Vein endothelial cell (primary cell): ENCODE data around the gene RSAD1. TPM values are rescaled to one million over a fixed set of nuclear protein-coding genes. Genes with fewer than 3 reads are reported as not detected.

ENCODE experiments used
- total RNA-seq: library from RNA; depleted of rRNA; stranded (reverse); fragments of >200 nt; gene quantifications from 2 replicates; pipeline ENCODE4 v1.2.3, GENCODE V29; 2012

The RSAD1 gene
- 24.9 and 28.4 TPM in 2 replicates for total RNA-seq

DNA sequence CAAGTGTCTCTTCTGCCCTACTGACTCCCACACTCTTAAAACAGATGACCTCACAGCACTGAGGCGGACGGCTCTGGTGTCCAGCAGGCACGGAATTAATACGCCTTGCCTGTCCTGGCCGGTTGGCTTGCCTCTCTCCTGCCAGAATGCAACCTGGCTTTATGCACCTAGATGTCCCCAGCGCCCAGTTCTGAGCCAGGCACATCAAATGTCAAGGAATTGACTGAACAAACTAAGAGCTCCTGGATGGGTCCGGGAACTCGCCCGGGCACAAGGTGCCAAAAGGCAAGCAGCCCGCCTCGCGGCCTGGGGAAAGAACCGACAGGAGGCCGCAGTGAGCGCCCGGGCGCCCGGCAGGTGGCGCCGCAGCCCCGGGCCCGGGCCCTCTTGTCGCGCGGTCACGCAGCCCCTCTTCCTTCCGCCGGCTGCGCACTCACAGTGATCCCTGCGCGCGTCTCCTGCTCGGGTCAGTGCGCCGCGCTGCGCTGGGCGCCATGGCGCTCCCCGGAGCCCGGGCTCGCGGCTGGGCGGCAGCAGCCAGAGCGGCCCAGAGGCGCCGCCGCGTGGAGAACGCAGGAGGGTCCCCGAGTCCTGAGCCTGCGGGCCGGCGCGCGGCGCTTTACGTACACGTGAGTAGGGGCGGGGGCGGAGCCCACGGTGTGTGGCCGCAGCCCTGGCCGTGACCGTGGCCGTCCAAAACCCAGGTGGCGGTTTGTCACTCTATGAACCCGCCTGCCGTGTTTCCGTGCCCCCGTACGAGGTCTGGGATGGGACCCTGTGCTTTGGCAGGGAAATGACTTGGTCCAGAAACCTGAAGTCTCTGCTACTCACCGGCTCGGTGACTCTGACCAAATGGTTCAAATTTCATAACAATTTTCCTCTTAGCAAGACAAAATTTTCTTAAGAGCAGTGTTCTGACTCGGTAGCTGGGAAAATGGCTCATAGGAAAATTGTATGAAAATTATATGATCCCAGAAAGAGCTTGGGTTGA lies at the start of gene RSAD1:
RSAD1 (plus strand) TSS at position 470 of the 991 bp plus-strand sequence; CDS start at position 495, 25 bp downstream.

GRCh38 chr17:50468304-50469207 lies 10.1 kb upstream of the RSAD1 start, which contains the start of gene CHAD:
Gene CHAD, minus strand, starts transcription at chr17:50468880. Its CDS starts 67 bp downstream, at chr17:50468813.

GRCh38 chr17:50507871-50508572 lies 29.4 kb downstream of the RSAD1 start, which contains the start of gene MYCBPAP:
Gene MYCBPAP, plus strand, starts transcription at chr17:50508439. Its CDS starts 236 bp downstream, at chr17:50508675.

DNA sequence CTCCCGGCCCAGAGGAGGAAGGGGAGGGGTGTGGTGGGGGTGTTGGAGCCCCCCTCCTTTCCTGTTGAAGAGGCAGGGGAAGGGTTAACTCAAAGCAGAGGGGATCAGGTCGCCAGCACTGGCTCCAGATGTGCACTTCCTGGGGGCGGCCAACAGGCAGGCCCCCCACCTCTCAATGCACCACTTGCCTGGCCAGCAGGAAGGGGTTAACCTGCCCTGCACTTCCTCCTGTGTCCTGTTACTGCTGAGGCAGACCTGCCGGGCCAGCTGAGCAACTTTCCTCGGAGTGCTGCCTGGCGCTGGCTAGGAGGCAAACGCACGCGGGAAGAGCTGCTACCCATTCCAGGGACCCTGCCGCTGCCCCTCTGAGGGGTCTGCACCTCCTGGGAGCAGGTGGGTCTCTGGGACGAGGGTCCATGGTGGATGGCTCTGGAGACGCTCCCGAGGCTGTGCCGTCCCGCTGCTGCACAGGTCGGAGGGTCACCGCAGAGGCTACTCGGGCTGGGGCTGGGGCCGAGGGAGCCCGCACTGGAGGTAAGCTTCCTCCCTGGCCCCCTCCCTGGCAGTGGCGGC lies 53.9 kb downstream of the RSAD1 start, which contains the start of gene EPN3:
EPN3 (plus strand) TSS at position 284 of the 573 bp plus-strand sequence. CDS start 3,822 bp downstream, outside the sequence.

Other genes with a start within 250 kb of the RSAD1 start
- under 0.01 and 0.29 TPM in 2 replicates for gene TMEM92, start 204.4 kb upstream of the RSAD1 start, total RNA-seq
- 25.0 and 33.3 TPM in 2 replicates for gene XYLT2, start 132.7 kb upstream of the RSAD1 start, total RNA-seq
- gene MRPL27, start 105.7 kb upstream of the RSAD1 start, total RNA-seq = 55.9 and 63.3 TPM in 2 replicates
- 2.3 and 3.3 TPM in 2 replicates for gene EME1, start 105.6 kb upstream of the RSAD1 start, total RNA-seq
- 172 and 226 TPM in 2 replicates for gene LRRC59, start 81.3 kb upstream of the RSAD1 start, total RNA-seq
- 9.9 and 17.3 TPM in 2 replicates for gene ACSF2, start 52.6 kb upstream of the RSAD1 start, total RNA-seq
- not detected in 2 replicates for gene CHAD, start 10.0 kb upstream of the RSAD1 start, total RNA-seq
- gene MYCBPAP, start 29.6 kb downstream of the RSAD1 start, total RNA-seq = 0.29 TPM in 1 of 2 replicates, not detected in the other
- gene EPN3, start 53.9 kb downstream of the RSAD1 start, total RNA-seq = under 0.01 TPM in 1 of 2 replicates, not detected in the other
- 52.6 and 56.7 TPM in 2 replicates for gene SPATA20, start 68.3 kb downstream of the RSAD1 start, total RNA-seq
- not detected in 2 replicates for gene CACNA1G, start 81.9 kb downstream of the RSAD1 start, total RNA-seq
- gene ABCC3, start 156.0 kb downstream of the RSAD1 start, total RNA-seq = 1.7 and 5.2 TPM in 2 replicates
- gene ANKRD40, start 229.1 kb downstream of the RSAD1 start, total RNA-seq = 40.8 and 58.5 TPM in 2 replicates
- 19.6 and 30.3 TPM in 2 replicates for gene LUC7L3, start 240.7 kb downstream of the RSAD1 start, total RNA-seq